ENCODE results near the gene PSMC3IP. TPM values are rescaled to one million over a fixed set of nuclear protein-coding genes. Genes with fewer than 3 reads are reported as not detected.
"Not testable (repeated sequence)": the region's sequence is repeated elsewhere in the genome, so short reads cannot be mapped to it uniquely, and the experiment has no call there.

Gene PSMC3IP
- total RNA-seq, 1 donor from 2014 or later = 2.1 TPM

- peak overlapping the region; percentile 67 for H3K27ac ChIP-seq (ENCODE audit: low read depth, low read length)
- not testable (repeated sequence) for H3K9me3 ChIP-seq (ENCODE audit: control insufficient read depth in 3 of 3, low read length in 3 of 3); H3K27me3 ChIP-seq (ENCODE audit: control insufficient read depth in 3 of 3, insufficient read depth in 3 of 3, low read length in 3 of 3)
- H3K9ac ChIP-seq (ENCODE audit: low read depth in 1 of 3, low read length in 3 of 3) = peak overlapping the region; percentile 83 to 87 (median 86)
- H3K4me1 ChIP-seq (ENCODE audit: control insufficient read depth in 3 of 3, insufficient read depth in 3 of 3, low read length in 3 of 3) = peaks cover 29 to 32% (median 30%) of the 10 kb centered on the region in 3 donors
- H3K36me3 ChIP-seq (ENCODE audit: control insufficient read depth in 3 of 3, insufficient read depth in 3 of 3, low read length in 3 of 3) = peaks cover 29 to 30% (median 29%) of the 10 kb centered on the region in 3 donors
- peak overlapping the region; percentile 92 to 98 (median 97) for H3K4me3 ChIP-seq (ENCODE audit: low read length in 3 of 3)
These were observed 32.6 kb upstream of the PSMC3IP start for GRCh38 chr17:42609814-42610801.

GRCh38 chr17:42609182-42609813 lies 31.8 kb upstream of the PSMC3IP start, which contains the start of the genes RETREG3 and TUBG1:
TSS of gene RETREG3 (minus strand) at chr17:42609374. CDS start at chr17:42609324, 50 bp downstream.
TSS of gene TUBG1 (plus strand) at chr17:42609683. CDS start at chr17:42609738, 55 bp downstream.
- Histone ChIP-seq H3K4me1 (ENCODE audit: control insufficient read depth in 3 of 3, insufficient read depth in 3 of 3, low read length in 3 of 3) (peaks cover 30 to 38% (median 32%) of the 10 kb centered on the region in 3 donors), H3K27ac (ENCODE audit: low read depth, low read length) (peak within 1 kb of the TSS; percentile 93), H3K9me3 (ENCODE audit: control insufficient read depth in 3 of 3, low read length in 3 of 3) (no peaks in the 10 kb centered on the region), H3K4me3 (ENCODE audit: low read length in 3 of 3) (peak within 1 kb of the TSS; percentile 97 to 98 (median 98)), H3K36me3 (ENCODE audit: control insufficient read depth in 3 of 3, insufficient read depth in 3 of 3, low read length in 3 of 3) (peaks cover 21 to 23% (median 23%) of the 10 kb centered on the region in 3 donors), H3K27me3 (ENCODE audit: control insufficient read depth in 3 of 3, insufficient read depth in 3 of 3, low read length in 3 of 3) (no peaks in the 10 kb centered on the region), H3K9ac (ENCODE audit: low read depth in 1 of 3, low read length in 3 of 3) (peak within 1 kb of the TSS; percentile 96 to 99 (median 98))

GRCh38 chr17:42608305-42609181 lies 31.0 kb upstream of the PSMC3IP start:
- Histone ChIP-seq H3K27me3 (ENCODE audit: control insufficient read depth in 3 of 3, insufficient read depth in 3 of 3, low read length in 3 of 3) (no peaks in the 10 kb centered on the region), H3K4me3 (ENCODE audit: low read length in 3 of 3) (peak overlapping the region; percentile 97 to 98 (median 98)), H3K27ac (ENCODE audit: low read depth, low read length) (peak overlapping the region; percentile 93), H3K9me3 (ENCODE audit: control insufficient read depth in 3 of 3, low read length in 3 of 3) (no peaks in the 10 kb centered on the region), H3K4me1 (ENCODE audit: control insufficient read depth in 3 of 3, insufficient read depth in 3 of 3, low read length in 3 of 3) (peaks cover 30 to 40% (median 32%) of the 10 kb centered on the region in 3 donors), H3K9ac (ENCODE audit: low read depth in 1 of 3, low read length in 3 of 3) (peak overlapping the region; percentile 96 to 99 (median 98)), H3K36me3 (ENCODE audit: control insufficient read depth in 3 of 3, insufficient read depth in 3 of 3, low read length in 3 of 3) (peaks cover 17 to 18% (median 17%) of the 10 kb centered on the region in 3 donors)

GRCh38 chr17:42607769-42608168 lies 30.2 kb upstream of the PSMC3IP start:
- peak overlapping the region; percentile 93 for H3K27ac ChIP-seq (ENCODE audit: low read depth, low read length)
- peaks cover 10 to 13% (median 11%) of the 10 kb centered on the region in 3 donors for H3K36me3 ChIP-seq (ENCODE audit: control insufficient read depth in 3 of 3, insufficient read depth in 3 of 3, low read length in 3 of 3)
- no peaks in the 10 kb centered on the region for H3K9me3 ChIP-seq (ENCODE audit: control insufficient read depth in 3 of 3, low read length in 3 of 3)
- peak overlapping the region; percentile 4 to 98 (median 98) for H3K4me3 ChIP-seq (ENCODE audit: low read length in 3 of 3)
- H3K4me1 ChIP-seq (ENCODE audit: control insufficient read depth in 3 of 3, insufficient read depth in 3 of 3, low read length in 3 of 3) = peaks cover 30 to 40% (median 32%) of the 10 kb centered on the region in 3 donors
- no peaks in the 10 kb centered on the region for H3K27me3 ChIP-seq (ENCODE audit: control insufficient read depth in 3 of 3, insufficient read depth in 3 of 3, low read length in 3 of 3)
- H3K9ac ChIP-seq (ENCODE audit: low read depth in 1 of 3, low read length in 3 of 3) = peak overlapping the region; percentile 96 to 99 (median 98)

- H3K36me3 ChIP-seq (ENCODE audit: control insufficient read depth in 3 of 3, insufficient read depth in 3 of 3, low read length in 3 of 3) = peaks cover 0 to 3% (median 0%) of the 10 kb centered on the region in 3 donors
- no peak overlapping the region for H3K9ac ChIP-seq (ENCODE audit: low read depth in 1 of 3, low read length in 3 of 3)
- H3K27ac ChIP-seq (ENCODE audit: low read depth, low read length) = no peak overlapping the region
- no peaks in the 10 kb centered on the region for H3K9me3 ChIP-seq (ENCODE audit: control insufficient read depth in 3 of 3, low read length in 3 of 3)
- H3K27me3 ChIP-seq (ENCODE audit: control insufficient read depth in 3 of 3, insufficient read depth in 3 of 3, low read length in 3 of 3) = no peaks in the 10 kb centered on the region
- H3K4me1 ChIP-seq (ENCODE audit: control insufficient read depth in 3 of 3, insufficient read depth in 3 of 3, low read length in 3 of 3) = peaks cover 27 to 47% (median 34%) of the 10 kb centered on the region in 3 donors
- no peak overlapping the region for H3K4me3 ChIP-seq (ENCODE audit: low read length in 3 of 3)
These were observed 25.8 kb upstream of the PSMC3IP start for GRCh38 chr17:42603318-42603717.

- peaks cover 3 to 14% (median 11%) of the 10 kb centered on the region in 3 donors for H3K4me1 ChIP-seq (ENCODE audit: control insufficient read depth in 3 of 3, insufficient read depth in 3 of 3, low read length in 3 of 3)
- H3K27me3 ChIP-seq (ENCODE audit: control insufficient read depth in 3 of 3, insufficient read depth in 3 of 3, low read length in 3 of 3) = no peaks in the 10 kb centered on the region
- no peak overlapping the region for H3K4me3 ChIP-seq (ENCODE audit: low read length in 3 of 3)
- no peak overlapping the region for H3K27ac ChIP-seq (ENCODE audit: low read depth, low read length)
- no peaks in the 10 kb centered on the region for H3K9me3 ChIP-seq (ENCODE audit: control insufficient read depth in 3 of 3, low read length in 3 of 3)
- no peak overlapping the region for H3K9ac ChIP-seq (ENCODE audit: low read depth in 1 of 3, low read length in 3 of 3)
- H3K36me3 ChIP-seq (ENCODE audit: control insufficient read depth in 3 of 3, insufficient read depth in 3 of 3, low read length in 3 of 3) = peaks cover 0 to 3% (median 0%) of the 10 kb centered on the region in 3 donors
These were observed 21.4 kb upstream of the PSMC3IP start for GRCh38 chr17:42598905-42599304.

- peaks cover 0 to 7% (median 6%) of the 10 kb centered on the region in 3 donors for H3K36me3 ChIP-seq (ENCODE audit: control insufficient read depth in 3 of 3, insufficient read depth in 3 of 3, low read length in 3 of 3)
- H3K4me1 ChIP-seq (ENCODE audit: control insufficient read depth in 3 of 3, insufficient read depth in 3 of 3, low read length in 3 of 3) = peaks cover 3 to 14% (median 11%) of the 10 kb centered on the region in 3 donors
- no peak overlapping the region for H3K9ac ChIP-seq (ENCODE audit: low read depth in 1 of 3, low read length in 3 of 3)
- H3K4me3 ChIP-seq (ENCODE audit: low read length in 3 of 3) = no peak overlapping the region
- no peak overlapping the region for H3K27ac ChIP-seq (ENCODE audit: low read depth, low read length)
- H3K27me3 ChIP-seq (ENCODE audit: control insufficient read depth in 3 of 3, insufficient read depth in 3 of 3, low read length in 3 of 3) = no peaks in the 10 kb centered on the region
- H3K9me3 ChIP-seq (ENCODE audit: control insufficient read depth in 3 of 3, low read length in 3 of 3) = no peaks in the 10 kb centered on the region
These were observed 18.9 kb upstream of the PSMC3IP start for GRCh38 chr17:42596386-42596785.

GRCh38 chr17:42591411-42591810 lies 13.9 kb upstream of the PSMC3IP start:
- Histone ChIP-seq H3K4me1 (ENCODE audit: control insufficient read depth in 3 of 3, insufficient read depth in 3 of 3, low read length in 3 of 3) (peaks cover 4 to 14% (median 10%) of the 10 kb centered on the region in 3 donors), H3K9me3 (ENCODE audit: control insufficient read depth in 3 of 3, low read length in 3 of 3) (no peaks in the 10 kb centered on the region), H3K4me3 (ENCODE audit: low read length in 3 of 3) (no peak overlapping the region), H3K9ac (ENCODE audit: low read depth in 1 of 3, low read length in 3 of 3) (no peak overlapping the region), H3K36me3 (ENCODE audit: control insufficient read depth in 3 of 3, insufficient read depth in 3 of 3, low read length in 3 of 3) (peaks cover 20 to 35% (median 31%) of the 10 kb centered on the region in 3 donors), H3K27ac (ENCODE audit: low read depth, low read length) (no peak overlapping the region), H3K27me3 (ENCODE audit: control insufficient read depth in 3 of 3, insufficient read depth in 3 of 3, low read length in 3 of 3) (no peaks in the 10 kb centered on the region)

- peaks cover 24 to 36% (median 35%) of the 10 kb centered on the region in 3 donors for H3K36me3 ChIP-seq (ENCODE audit: control insufficient read depth in 3 of 3, insufficient read depth in 3 of 3, low read length in 3 of 3)
- H3K9ac ChIP-seq (ENCODE audit: low read depth in 1 of 3, low read length in 3 of 3) = no peak overlapping the region
- H3K27ac ChIP-seq (ENCODE audit: low read depth, low read length) = no peak overlapping the region
These were observed 13.4 kb upstream of the PSMC3IP start for GRCh38 chr17:42590886-42591285.

More at GRCh38 chr17:42590886-42591285, 13.4 kb upstream of the PSMC3IP start:
- Histone ChIP-seq H3K27me3 (ENCODE audit: control insufficient read depth in 3 of 3, insufficient read depth in 3 of 3, low read length in 3 of 3) (no peaks in the 10 kb centered on the region), H3K9me3 (ENCODE audit: control insufficient read depth in 3 of 3, low read length in 3 of 3) (no peaks in the 10 kb centered on the region), H3K4me3 (ENCODE audit: low read length in 3 of 3) (no peak overlapping the region), H3K4me1 (ENCODE audit: control insufficient read depth in 3 of 3, insufficient read depth in 3 of 3, low read length in 3 of 3) (peaks cover 4 to 15% (median 10%) of the 10 kb centered on the region in 3 donors)

Data from skeletal muscle tissue (tissue), 4 donors.